Gastroesophageal sphincter (tissue), 4 donors: Measurements from ENCODE around the gene DKK3. TPM values are rescaled to one million over a fixed set of nuclear protein-coding genes. Genes with fewer than 3 reads are reported as not detected.

Experiments
- ATAC-seq: fragments of 150-250 bp; one replicate; pipeline ENCODE4 v1.9.1; 2016; ENCODE audit warnings: mild to moderate bottlenecking, moderate library complexity
- H3K27ac ChIP-seq, 4 donors: fragments of 200-600 bp; sonication (generic) in 3 of 4; 1 replicate in 3 of 4; 2 replicates in 1 of 4; pipeline ENCODE4 v1.5.1; 2016 to 2019
- H3K27me3 ChIP-seq: fragments of 200-600 bp; sonication (generic); one replicate; pipeline ENCODE4 v1.5.1; 2019
- H3K36me3 ChIP-seq, 2 donors: fragments of 200-600 bp; sonication (generic); one replicate each; pipeline ENCODE4 v1.5.1; 2019; ENCODE audit warnings: control low read depth in 1 of 2
- H3K4me1 ChIP-seq, 3 donors: fragments of 200-600 bp; sonication (generic); 1 replicate in 2 of 3; 2 replicates in 1 of 3; pipeline ENCODE4 v1.5.1; 2016 to 2019; ENCODE audit warnings: control low read depth in 2 of 3
- H3K4me3 ChIP-seq, 2 donors: fragments of 200-600 bp; sonication (generic); one replicate each; pipeline ENCODE4 v1.5.1; 2019; ENCODE audit warnings: mild to moderate bottlenecking in 1 of 2, moderate library complexity in 1 of 2
- H3K9me3 ChIP-seq, 3 donors: fragments of 200-600 bp; sonication (generic); one replicate each; pipeline ENCODE4 v1.5.1; 2017 to 2019; ENCODE audit warnings: control low read depth in 2 of 3
- EP300 ChIP-seq: sonication (generic); formaldehyde crosslinking; IDR thresholded peaks from one replicate; pipeline ENCODE4 v1.6.1; 2017; ENCODE audit warnings: antibody characterized with exemption, mild to moderate bottlenecking
- POLR2A ChIP-seq, 2 donors: fragments of 450-650 bp; IDR thresholded peaks; one replicate each; pipeline ENCODE4 v1.6.1; 2017; ENCODE audit warnings: antibody characterized with exemption in 2 of 2, mild to moderate bottlenecking in 2 of 2, moderate library complexity in 1 of 2
- POLR2AphosphoS5 ChIP-seq: sonication (generic); formaldehyde crosslinking; IDR thresholded peaks from one replicate; pipeline ENCODE4 v1.6.1; 2017; ENCODE audit warnings: antibody characterized with exemption
- WGBS, 2 donors: methylation state at CpG; one replicate each; pipeline ENCODE4 v1.1.5; 2018; ENCODE audit warnings: low coverage in 1 of 2; 5-methylcytosine and 5-hydroxymethylcytosine counted together
- total RNA-seq, 4 donors: library from RNA; depleted of rRNA; stranded (reverse); fragments of >200 nt; gene quantifications; one replicate each; pipeline ENCODE4 v1.1.0, GENCODE V29; 2016
- TF ChIP-seq, protein P1 (sequence below), 4 experiments: fragments of 200-600 bp in 2 of 4; fragments of 450-650 bp in 2 of 4; sonication (generic) in 1 of 4; IDR thresholded peaks; one replicate each; pipeline ENCODE4 v1.5.1; 2017 to 2019; ENCODE audit warnings: antibody characterized with exemption in 4 of 4, mild to moderate bottlenecking in 2 of 4, moderate library complexity in 2 of 4

The DKK3 gene
- total RNA-seq, 4 donors from 2014 or later = 72.1 to 249 (median 127) TPM

DNA sequence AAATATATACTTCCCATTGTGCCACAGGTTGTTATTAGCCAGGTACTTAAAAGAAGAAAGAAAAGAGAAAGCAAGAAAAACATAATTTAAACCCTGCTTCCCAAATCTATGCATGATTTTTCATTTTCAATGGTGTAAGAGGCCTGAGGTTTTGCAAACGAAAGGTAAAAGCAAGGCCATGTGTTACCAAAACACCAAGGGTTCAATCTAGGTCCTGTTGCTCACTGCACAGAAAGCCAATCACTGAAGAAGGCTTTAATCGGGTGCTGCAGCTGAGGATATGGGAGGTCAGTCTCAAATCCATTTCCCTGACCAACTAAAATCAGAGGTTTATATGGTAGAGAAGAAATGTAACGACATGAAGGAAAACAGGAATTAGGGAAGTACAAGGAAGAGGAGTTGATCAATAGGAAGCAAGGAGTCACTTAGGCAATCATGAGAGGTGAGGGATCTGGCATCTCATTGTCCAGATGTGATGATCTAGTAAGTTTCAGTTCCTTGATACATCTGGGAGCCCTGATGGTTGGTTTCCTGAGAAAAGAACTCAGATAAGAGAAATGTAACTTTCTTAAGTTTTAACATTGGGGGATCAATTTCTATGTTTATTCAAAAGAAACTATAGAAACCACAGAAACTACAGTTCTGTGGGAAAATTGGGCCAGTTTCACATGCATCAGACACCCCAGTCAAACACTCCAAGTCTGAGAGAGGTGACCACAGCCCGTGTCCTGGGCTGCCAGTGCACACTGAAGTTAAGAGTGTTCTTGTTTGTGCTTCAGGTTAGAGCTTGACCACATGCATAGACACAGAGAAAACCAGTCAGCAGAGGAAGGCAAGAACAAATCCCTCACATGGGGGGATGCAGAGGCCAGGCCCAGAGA, 18.1 kb upstream of the DKK3 start:
- ATAC-seq = no peak
- Histone ChIP-seq H3K9me3 (no peaks in the 10 kb centered on the region), H3K36me3 (no peaks in the 10 kb centered on the region), H3K4me3 (no peak overlapping the region), H3K4me1 (peaks cover 0 to 12% (median 3%) of the 10 kb centered on the region in 3 donors), H3K27ac (no peak overlapping the region), H3K27me3 (no peaks in the 10 kb centered on the region)
- TF ChIP-seq POLR2A (IDR thresholded peaks at IDR 0.05) (no peak), POLR2AphosphoS5 (no peak), EP300 (no peak)
- TF ChIP-seq, protein P1, sequence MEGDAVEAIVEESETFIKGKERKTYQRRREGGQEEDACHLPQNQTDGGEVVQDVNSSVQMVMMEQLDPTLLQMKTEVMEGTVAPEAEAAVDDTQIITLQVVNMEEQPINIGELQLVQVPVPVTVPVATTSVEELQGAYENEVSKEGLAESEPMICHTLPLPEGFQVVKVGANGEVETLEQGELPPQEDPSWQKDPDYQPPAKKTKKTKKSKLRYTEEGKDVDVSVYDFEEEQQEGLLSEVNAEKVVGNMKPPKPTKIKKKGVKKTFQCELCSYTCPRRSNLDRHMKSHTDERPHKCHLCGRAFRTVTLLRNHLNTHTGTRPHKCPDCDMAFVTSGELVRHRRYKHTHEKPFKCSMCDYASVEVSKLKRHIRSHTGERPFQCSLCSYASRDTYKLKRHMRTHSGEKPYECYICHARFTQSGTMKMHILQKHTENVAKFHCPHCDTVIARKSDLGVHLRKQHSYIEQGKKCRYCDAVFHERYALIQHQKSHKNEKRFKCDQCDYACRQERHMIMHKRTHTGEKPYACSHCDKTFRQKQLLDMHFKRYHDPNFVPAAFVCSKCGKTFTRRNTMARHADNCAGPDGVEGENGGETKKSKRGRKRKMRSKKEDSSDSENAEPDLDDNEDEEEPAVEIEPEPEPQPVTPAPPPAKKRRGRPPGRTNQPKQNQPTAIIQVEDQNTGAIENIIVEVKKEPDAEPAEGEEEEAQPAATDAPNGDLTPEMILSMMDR (IDR thresholded peaks at IDR 0.05) = no peak
- 90 to 100% methylated on average over 3 to 4 of the region's 4 CpGs for WGBS, 2 donors

DNA sequence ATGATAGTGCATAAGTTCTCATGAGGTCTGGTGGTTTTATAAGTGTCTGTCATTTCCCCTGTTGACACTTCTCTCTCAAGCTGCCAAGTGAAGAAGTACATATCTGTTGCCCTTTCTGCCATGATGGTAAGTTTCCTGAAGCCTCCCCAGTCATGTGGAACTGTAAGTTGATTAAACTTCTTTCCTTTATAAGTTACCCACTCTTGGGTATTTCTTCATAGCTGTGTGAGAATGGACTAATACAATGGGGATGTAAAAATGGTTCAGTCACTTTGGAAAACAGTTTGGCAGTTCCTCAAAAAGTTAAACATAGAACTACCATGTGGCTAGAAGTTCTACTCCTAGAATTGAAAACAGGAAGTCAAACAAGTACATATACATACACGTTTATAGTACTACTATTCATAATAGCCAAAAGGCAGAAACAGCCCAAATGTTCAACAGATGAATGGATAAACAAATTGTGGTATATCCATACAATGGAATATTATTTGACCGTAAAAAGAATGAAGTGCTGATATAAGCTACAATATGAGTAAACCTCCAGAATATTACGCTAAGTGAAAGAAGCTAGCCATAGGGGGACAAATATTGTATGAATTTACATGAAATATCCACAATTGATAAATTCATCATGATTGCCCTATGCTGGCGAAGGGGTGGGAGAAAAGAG, 16.0 kb upstream of the DKK3 start:
- Histone ChIP-seq H3K36me3 (no peaks in the 10 kb centered on the region), H3K27me3 (no peaks in the 10 kb centered on the region), H3K27ac (no peak overlapping the region), H3K4me1 (peaks cover 0 to 7% (median 4%) of the 10 kb centered on the region in 3 donors), H3K4me3 (no peak overlapping the region), H3K9me3 (no peaks in the 10 kb centered on the region)
- TF ChIP-seq EP300 = no peak
- TF ChIP-seq POLR2AphosphoS5 = no peak
- no peak for TF ChIP-seq POLR2A (IDR thresholded peaks at IDR 0.05)
- TF ChIP-seq, protein P1 (IDR thresholded peaks at IDR 0.05) = no peak
- no peak for ATAC-seq
- WGBS, 2 donors = 56 to 82% methylated on average over 4 of the region's 4 CpGs

DNA sequence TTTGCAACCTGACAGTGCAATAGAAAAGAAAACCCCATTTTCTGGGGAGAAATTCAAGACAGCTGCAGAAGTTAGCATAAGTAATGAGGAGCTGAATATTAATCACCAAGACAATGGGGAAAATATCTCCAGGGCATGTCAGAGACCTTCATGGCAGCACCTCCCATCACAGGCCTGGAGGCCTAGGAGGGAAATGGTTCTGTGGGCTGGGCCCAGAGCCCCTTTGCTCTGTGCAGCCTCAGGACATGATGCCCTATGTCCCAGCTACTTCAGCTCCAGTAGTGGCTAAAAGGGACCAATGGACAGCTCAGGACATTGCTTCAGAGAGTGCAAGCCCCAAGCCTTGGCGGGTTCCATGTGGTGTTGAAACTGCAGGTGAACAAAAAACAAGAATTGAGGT, 14.6 kb upstream of the DKK3 start:
- TF ChIP-seq POLR2A (IDR thresholded peaks at IDR 0.05) = no peak
- TF ChIP-seq POLR2AphosphoS5 = no peak
- no peak for TF ChIP-seq EP300
- TF ChIP-seq, protein P1 (IDR thresholded peaks at IDR 0.05) = no peak
- H3K27me3 ChIP-seq = no peaks in the 10 kb centered on the region
- peaks cover 0 to 19% (median 7%) of the 10 kb centered on the region in 3 donors for H3K4me1 ChIP-seq
- H3K27ac ChIP-seq = no peak overlapping the region
- H3K36me3 ChIP-seq = no peaks in the 10 kb centered on the region
- 100% methylated on average over 1 of the region's 1 CpG; no CpG with 5 or more reads in 1 of the 2 donors for WGBS, 2 donors
- H3K4me3 ChIP-seq = no peak overlapping the region
- ATAC-seq = no peak
- no peaks in the 10 kb centered on the region for H3K9me3 ChIP-seq

DNA sequence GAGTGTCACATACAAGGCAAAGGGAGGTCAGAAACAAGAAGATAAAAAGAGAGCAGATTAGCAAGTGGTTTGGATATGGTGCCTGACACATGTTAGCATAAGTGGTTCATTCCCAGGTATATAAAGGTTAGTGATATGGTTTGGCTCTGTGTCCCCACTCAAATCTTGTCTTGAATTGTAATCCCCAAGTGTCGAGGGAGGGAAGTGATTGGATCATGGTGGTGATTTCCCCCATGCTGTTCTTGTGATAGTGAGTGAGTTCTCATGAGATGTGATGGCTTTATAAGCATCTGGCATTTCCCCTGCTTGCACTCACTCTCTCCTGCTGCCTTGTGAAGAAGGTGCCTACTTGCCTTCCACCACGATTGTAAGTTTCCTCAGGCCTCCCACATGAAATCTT, 12.1 kb upstream of the DKK3 start:
- Histone ChIP-seq H3K9me3 (no peaks in the 10 kb centered on the region), H3K27ac (no peak overlapping the region), H3K4me3 (no peak overlapping the region), H3K4me1 (peaks cover 0 to 34% (median 22%) of the 10 kb centered on the region in 3 donors), H3K36me3 (no peaks in the 10 kb centered on the region), H3K27me3 (no peaks in the 10 kb centered on the region)
- 44 to 80% methylated on average over 2 of the region's 2 CpGs for WGBS, 2 donors
- TF ChIP-seq EP300 (no peak), POLR2A (IDR thresholded peaks at IDR 0.05) (no peak), POLR2AphosphoS5 (no peak)
- TF ChIP-seq, protein P1 (IDR thresholded peaks at IDR 0.05) = no peak
- ATAC-seq = no peak
